HL-60 (cell line): ENCODE results near the gene CLC.

Source experiments
- DNase-seq, 2 experiments: peaks; one replicate each; pipeline ENCODE4 v3.0.0-alpha.2; 2010 to 2020; ENCODE audit warnings: low read depth in 1 of 2, low spot score in 1 of 2
- H3K27ac ChIP-seq: fragments of 250-450 bp; sonication (Bioruptor Pico); replicated peaks from 2 replicates; pipeline ENCODE4 v1.5.1; 2020; ENCODE audit warnings: mild to moderate bottlenecking, moderate library complexity
- H3K27me3 ChIP-seq: fragments of 250-450 bp; sonication (Bioruptor Pico); 2 replicates; pipeline ENCODE4 v1.5.1; 2021; ENCODE audit warnings: mild to moderate bottlenecking, moderate library complexity; ENCODE audit not compliant: insufficient read depth, poor library complexity, severe bottlenecking
- H3K4me3 ChIP-seq: replicated peaks from 2 replicates; pipeline ENCODE4 v1.5.1; 2011; ENCODE audit warnings: mild to moderate bottlenecking, control low read depth, low read length; ENCODE audit not compliant: insufficient read depth
- GABPA ChIP-seq: IDR thresholded peaks from 2 replicates; pipeline ENCODE4 v1.6.1; 2012; ENCODE audit warnings: low read depth
- POLR2AphosphoS5 ChIP-seq: IDR thresholded peaks from 2 replicates; pipeline ENCODE4 v1.6.1; 2012; ENCODE audit warnings: low read depth
- REST ChIP-seq: IDR thresholded peaks from 2 replicates; pipeline ENCODE4 v1.6.1; 2012; ENCODE audit warnings: low read depth; ENCODE audit not compliant: insufficient replicate concordance
- SPI1 ChIP-seq: IDR thresholded peaks from 2 replicates; pipeline ENCODE4 v1.6.1; 2012; ENCODE audit warnings: low read depth, mild to moderate bottlenecking, borderline replicate concordance
- TF ChIP-seq, protein P1 (sequence below): IDR thresholded peaks from one replicate; pipeline ENCODE4 v1.5.1; 2011; ENCODE audit warnings: low read length, control low read depth, inconsistent platforms; ENCODE audit not compliant: insufficient read depth

Gene CLC

GRCh38 chr19:39745643-39746042 is 7.8 kb upstream of the CLC start:
- Histone ChIP-seq H3K27ac (no peak overlapping the region), H3K27me3 (peaks cover 3% of the 10 kb centered on the region), H3K4me3 (no peak overlapping the region)
- peak in 1 of 2 experiments; percentile 22 for DNase-seq
- TF ChIP-seq SPI1 (peak; percentile 74; the same call in 1 of the 2 replicates), REST (no peak)

DNA sequence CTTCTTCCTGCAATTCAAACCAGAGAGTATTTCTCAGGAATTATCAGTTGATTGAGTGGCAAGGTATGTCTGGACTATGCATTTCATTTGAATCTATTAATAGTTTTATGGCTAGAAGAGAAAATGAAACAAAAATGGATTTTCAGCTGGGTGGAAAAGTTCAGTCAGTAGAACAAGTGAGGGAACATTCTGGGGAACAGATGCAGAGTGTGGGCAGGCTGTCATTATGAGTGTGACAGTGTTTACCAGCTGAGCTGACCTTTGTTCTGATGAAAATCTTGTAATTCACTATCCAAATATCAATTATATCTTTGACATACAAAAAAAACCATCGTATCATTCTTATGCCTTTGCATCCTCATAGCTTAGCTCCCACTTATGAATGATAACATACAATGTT is 2.6 kb upstream of the CLC start:
- Histone ChIP-seq H3K4me3 (no peak overlapping the region), H3K27me3 (no peaks in the 10 kb centered on the region), H3K27ac (no peak overlapping the region)
- no peak for DNase-seq
- TF ChIP-seq GABPA: no peak
- TF ChIP-seq, protein P1, sequence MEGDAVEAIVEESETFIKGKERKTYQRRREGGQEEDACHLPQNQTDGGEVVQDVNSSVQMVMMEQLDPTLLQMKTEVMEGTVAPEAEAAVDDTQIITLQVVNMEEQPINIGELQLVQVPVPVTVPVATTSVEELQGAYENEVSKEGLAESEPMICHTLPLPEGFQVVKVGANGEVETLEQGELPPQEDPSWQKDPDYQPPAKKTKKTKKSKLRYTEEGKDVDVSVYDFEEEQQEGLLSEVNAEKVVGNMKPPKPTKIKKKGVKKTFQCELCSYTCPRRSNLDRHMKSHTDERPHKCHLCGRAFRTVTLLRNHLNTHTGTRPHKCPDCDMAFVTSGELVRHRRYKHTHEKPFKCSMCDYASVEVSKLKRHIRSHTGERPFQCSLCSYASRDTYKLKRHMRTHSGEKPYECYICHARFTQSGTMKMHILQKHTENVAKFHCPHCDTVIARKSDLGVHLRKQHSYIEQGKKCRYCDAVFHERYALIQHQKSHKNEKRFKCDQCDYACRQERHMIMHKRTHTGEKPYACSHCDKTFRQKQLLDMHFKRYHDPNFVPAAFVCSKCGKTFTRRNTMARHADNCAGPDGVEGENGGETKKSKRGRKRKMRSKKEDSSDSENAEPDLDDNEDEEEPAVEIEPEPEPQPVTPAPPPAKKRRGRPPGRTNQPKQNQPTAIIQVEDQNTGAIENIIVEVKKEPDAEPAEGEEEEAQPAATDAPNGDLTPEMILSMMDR: no peak
- TF ChIP-seq SPI1: no peak
- no peak for TF ChIP-seq REST
- TF ChIP-seq POLR2AphosphoS5: no peak

DNA sequence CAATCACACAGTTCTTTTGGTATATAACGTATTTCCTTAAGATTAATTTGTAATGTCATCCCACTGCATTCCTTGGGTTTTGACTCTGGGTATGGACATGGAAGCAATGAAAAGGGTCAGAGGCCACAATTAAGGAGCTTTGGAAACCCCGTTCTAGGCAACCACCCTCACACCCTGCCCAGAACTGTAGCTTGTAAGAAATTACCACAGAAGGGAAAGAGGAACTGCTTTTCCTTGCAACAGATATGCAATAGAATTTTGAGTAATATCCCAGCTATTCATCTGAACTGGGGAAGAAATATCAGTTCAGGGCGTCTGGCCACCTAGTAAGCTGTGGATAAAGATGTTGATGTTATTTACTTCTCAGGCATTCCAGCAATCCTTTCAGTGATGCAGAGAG is 985 bp upstream of the CLC start:
- Histone ChIP-seq H3K4me3 (no peak overlapping the region), H3K27ac (no peak overlapping the region), H3K27me3 (no peaks in the 10 kb centered on the region)
- no peak for TF ChIP-seq POLR2AphosphoS5
- TF ChIP-seq SPI1: peak; percentile 98
- peak; percentile 11 to 32 for DNase-seq

- H3K27me3 ChIP-seq: no peaks in the 10 kb centered on the region
- no peak for DNase-seq
- TF ChIP-seq GABPA (no peak), POLR2AphosphoS5 (no peak), SPI1 (no peak), REST (no peak)
- TF ChIP-seq, protein P1: no peak
- no peak overlapping the region for H3K27ac ChIP-seq
- peak overlapping the region; percentile 8 for H3K4me3 ChIP-seq
Measured at GRCh38 chr19:39737351-39737750, 478 bp downstream of the CLC start.
